Muscle layer of duodenum (tissue), 2 donors: ENCODE results near the gene ODC1.
"Not testable (repeated sequence)": the region's sequence is repeated elsewhere in the genome, so short reads cannot be mapped to it uniquely, and the experiment has no call there.

Experiments
- H3K27ac ChIP-seq: one replicate; pipeline ENCODE4 v1.7.0; 2013; ENCODE audit warnings: mild to moderate bottlenecking, low read length
- H3K27me3 ChIP-seq: one replicate; pipeline ENCODE4 v1.7.0; 2013; ENCODE audit warnings: low read depth, mild to moderate bottlenecking, control low read depth, low read length
- H3K36me3 ChIP-seq, 2 donors: one replicate each; pipeline ENCODE4 v1.7.0; 2013; ENCODE audit warnings: low read length in 2 of 2, control low read depth in 1 of 2, mild to moderate bottlenecking in 1 of 2; ENCODE audit not compliant: insufficient read depth in 2 of 2, control insufficient read depth in 1 of 2
- H3K4me1 ChIP-seq, 2 donors: one replicate each; pipeline ENCODE4 v1.7.0; 2013; ENCODE audit warnings: low read length in 2 of 2, mild to moderate bottlenecking in 2 of 2, control low read depth in 1 of 2, moderate library complexity in 1 of 2; ENCODE audit not compliant: insufficient read depth in 2 of 2, control insufficient read depth in 1 of 2
- H3K4me3 ChIP-seq, 2 donors: one replicate each; pipeline ENCODE4 v1.7.0; 2013; ENCODE audit warnings: low read length in 2 of 2, low read depth in 1 of 2, mild to moderate bottlenecking in 1 of 2
- H3K9me3 ChIP-seq, 2 donors: one replicate each; pipeline ENCODE4 v1.7.0; 2013; ENCODE audit warnings: low read length in 2 of 2, control low read depth in 1 of 2, mild to moderate bottlenecking in 1 of 2; ENCODE audit not compliant: control insufficient read depth in 1 of 2
- donor health status: healthy.

ODC1 gene

DNA sequence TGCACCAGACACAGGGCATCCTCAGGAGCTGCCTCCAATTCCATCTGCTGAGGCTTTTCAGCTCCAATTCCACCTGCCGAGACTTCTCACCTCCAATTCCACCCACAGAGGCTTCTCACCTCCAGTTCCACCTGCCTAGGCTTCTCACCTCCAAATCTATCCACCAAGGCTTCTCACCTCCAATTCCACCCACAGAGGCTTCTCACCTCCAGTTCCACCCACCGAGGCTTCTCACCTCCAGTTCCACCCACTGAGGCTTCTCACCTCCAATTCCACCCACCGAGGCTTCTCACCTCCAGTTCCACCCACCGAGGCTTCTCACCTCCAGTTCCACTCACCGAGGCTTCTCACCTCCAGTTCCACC is 39.6 kb upstream of the ODC1 start:
- not testable (repeated sequence) for H3K9me3 ChIP-seq, H3K36me3 ChIP-seq, H3K4me1 ChIP-seq, H3K27me3 ChIP-seq, H3K4me3 ChIP-seq, H3K27ac ChIP-seq

DNA sequence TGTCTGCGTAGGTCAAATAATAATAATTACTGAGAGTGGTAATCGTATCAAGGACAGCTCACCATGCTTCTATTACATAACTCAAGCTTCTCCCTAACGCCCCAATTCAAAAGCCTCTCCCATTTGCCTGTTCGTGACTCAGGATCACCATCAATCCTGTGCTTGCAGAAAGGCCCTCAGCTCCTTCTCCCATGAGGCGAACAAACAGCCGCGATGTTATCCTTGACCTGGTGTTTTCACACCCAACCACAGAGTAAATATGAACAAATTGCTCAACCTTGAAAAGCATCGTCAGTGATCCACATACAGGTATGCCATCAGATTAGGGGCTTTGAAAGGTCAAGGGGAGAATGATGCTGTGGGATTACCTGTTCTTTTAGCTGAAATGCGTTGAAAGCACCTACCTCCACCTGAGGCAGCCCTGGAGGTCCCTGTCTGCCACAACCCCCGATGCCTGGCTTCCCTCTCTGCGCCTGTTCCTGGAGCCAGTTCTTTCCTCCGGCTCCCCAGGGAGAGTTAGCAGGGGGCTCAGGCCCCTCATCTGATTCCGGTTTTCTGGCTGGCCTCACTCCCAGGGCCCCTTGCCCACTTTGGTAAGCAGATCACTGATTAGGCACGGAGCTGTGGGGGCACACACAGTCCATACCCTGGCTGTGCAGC is 39.1 kb upstream of the ODC1 start:
- Histone ChIP-seq H3K27ac (no peak overlapping the region), H3K4me1 (no peaks in the 10 kb centered on the region), H3K4me3 (no peak overlapping the region), H3K36me3 (no peaks in the 10 kb centered on the region), H3K27me3 (no peaks in the 10 kb centered on the region), H3K9me3 (peaks cover 0 to 2% of the 10 kb centered on the region in 2 donors)

DNA sequence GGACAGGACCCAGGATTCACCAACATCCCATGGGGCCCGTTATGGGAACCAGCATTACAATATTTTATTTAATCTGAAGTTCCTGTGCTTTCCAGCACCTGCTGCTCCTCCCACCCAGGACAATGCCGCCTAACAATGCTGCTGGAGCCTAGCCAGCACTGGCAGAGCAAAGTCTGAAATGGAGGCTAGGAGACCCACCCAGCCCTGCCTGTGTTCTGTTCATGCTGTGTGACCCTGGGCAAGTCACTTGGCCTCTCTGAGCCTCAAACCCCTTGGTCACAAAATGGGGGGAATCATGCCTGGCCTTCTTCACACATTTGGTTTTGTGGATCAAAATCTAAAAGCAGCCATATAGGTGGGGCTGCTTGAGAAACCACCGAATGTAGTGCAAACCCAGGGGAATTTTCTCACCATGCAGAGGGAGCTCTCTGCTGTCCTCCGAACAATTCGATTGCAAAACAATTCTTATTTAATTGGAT is 38.5 kb upstream of the ODC1 start:
- H3K9me3 ChIP-seq = no peaks in the 10 kb centered on the region
- no peaks in the 10 kb centered on the region for H3K4me1 ChIP-seq
- H3K27me3 ChIP-seq = no peaks in the 10 kb centered on the region
- H3K4me3 ChIP-seq = no peak overlapping the region
- H3K27ac ChIP-seq = no peak overlapping the region
- H3K36me3 ChIP-seq = no peaks in the 10 kb centered on the region

DNA sequence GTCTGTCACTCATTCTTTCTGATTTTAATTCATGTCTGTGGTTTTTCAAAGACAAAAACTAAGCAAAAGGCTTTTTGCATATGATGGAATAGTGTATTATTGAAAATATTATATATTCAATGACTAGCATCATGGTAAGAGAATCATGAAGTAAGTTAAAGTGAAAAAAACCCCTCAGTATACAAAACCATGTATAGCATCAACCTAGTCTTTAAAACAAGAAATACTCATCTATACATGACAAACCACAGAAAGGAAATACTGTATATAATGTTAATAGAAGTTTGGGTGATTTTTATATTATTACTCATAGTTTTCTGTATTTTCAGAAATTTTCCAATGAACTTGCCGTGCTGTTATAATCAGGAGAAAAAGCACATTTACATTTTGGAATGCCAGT is 38.0 kb upstream of the ODC1 start:
- no peaks in the 10 kb centered on the region for H3K9me3 ChIP-seq
- H3K27me3 ChIP-seq = no peaks in the 10 kb centered on the region
- no peaks in the 10 kb centered on the region for H3K36me3 ChIP-seq
- H3K4me3 ChIP-seq = no peak overlapping the region
- no peak overlapping the region for H3K27ac ChIP-seq
- H3K4me1 ChIP-seq = no peaks in the 10 kb centered on the region

DNA sequence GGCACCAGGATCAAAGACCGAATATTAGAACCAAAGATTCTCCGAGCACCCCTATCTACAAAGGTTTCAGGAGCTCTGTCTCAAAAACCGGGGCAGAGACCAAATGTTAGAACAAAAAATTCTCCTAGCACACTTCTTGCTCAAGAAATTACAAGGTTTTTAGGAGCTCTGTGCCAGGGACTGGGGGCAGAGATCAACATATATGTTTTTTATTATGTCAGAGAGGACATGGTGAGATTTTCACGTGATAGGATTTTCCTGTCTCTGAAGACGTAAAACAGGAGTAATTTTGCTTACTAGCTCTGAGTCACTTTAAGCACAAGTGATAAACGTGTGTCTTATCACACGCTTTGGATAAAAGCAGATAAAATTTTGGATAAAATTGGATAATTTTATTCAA is 34.8 kb upstream of the ODC1 start:
- H3K27me3 ChIP-seq = no peaks in the 10 kb centered on the region
- no peaks in the 10 kb centered on the region for H3K9me3 ChIP-seq
- H3K27ac ChIP-seq = no peak overlapping the region
- no peak overlapping the region for H3K4me3 ChIP-seq
- no peaks in the 10 kb centered on the region for H3K36me3 ChIP-seq
- H3K4me1 ChIP-seq = no peaks in the 10 kb centered on the region

DNA sequence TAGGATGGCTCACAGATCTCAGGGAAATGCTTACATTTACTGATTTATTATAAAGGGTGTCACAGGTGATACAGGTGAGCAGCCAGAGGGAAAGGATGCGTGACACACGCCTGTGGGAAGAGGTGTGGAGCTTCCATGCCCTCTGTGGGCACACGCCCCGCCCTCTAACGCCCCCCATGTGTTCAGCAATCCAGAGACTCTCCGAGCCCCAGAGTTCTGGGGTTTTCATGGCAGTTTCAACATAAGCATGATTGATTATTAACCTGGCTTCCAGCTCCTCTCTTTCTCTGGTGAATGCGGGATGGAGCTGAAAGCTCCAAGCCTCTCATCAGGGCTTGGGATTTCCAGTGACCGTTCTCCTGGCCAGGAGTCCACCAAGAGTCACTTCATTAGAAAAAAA is 34.3 kb upstream of the ODC1 start:
- H3K27me3 ChIP-seq = no peaks in the 10 kb centered on the region
- H3K4me3 ChIP-seq = no peak overlapping the region
- H3K36me3 ChIP-seq = no peaks in the 10 kb centered on the region
- no peak overlapping the region for H3K27ac ChIP-seq
- no peaks in the 10 kb centered on the region for H3K4me1 ChIP-seq
- no peaks in the 10 kb centered on the region for H3K9me3 ChIP-seq

DNA sequence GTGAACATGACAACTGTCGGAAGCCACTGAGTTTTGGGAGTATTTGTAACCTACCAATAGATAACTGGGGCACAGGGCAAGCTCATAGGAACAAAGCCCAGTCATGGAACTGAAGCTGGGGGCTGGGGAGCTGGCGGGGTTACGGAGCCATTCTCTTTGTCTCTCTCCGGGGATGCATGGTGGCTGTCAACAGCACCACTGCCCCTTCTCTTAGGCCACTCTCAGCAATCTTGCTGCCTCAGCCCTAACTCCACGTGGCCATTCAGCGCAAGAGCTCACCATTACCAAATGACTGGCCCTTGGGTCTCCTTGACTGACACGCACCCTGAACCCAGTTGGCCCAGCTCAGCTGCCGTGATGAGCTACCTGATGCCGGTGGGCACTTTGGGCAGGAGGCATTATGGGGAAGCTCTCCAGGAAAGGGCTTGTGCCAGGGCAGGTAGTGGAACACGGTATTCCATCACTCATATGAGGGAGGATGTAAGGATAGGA is 33.6 kb upstream of the ODC1 start:
- no peak overlapping the region for H3K27ac ChIP-seq
- H3K9me3 ChIP-seq = no peaks in the 10 kb centered on the region
- no peaks in the 10 kb centered on the region for H3K4me1 ChIP-seq
- no peak overlapping the region for H3K4me3 ChIP-seq
- no peaks in the 10 kb centered on the region for H3K36me3 ChIP-seq
- no peaks in the 10 kb centered on the region for H3K27me3 ChIP-seq

DNA sequence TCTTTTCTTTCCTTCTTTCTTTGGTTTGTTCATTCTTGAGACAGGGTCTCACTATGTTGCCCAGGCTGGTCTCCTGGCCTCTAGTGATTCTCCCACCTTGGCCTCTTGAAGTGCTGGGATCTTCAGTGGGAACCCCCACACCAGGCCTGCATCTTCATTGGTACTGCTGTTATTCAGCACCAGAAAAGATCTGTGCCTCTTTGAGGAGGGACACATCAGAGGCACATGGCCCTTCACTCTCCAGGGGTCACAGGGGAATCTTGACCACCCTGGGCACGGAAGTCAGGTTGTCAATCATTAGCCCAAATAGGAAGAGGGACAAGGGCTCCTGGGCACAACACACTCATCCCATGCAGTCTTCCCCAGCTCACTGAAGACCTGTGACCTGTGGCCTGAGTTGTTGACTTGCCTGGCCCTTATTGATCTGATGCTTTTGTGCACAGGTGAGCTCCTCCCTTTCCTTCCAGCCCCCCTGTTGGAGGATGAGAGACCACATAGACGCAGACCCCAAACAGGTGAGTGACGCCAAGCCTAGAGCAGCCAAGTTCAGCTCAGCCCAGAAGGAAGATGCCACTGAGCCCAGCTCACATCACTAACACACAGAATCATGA is 33.0 kb upstream of the ODC1 start:
- H3K27me3 ChIP-seq = no peaks in the 10 kb centered on the region
- no peak overlapping the region for H3K27ac ChIP-seq
- H3K4me1 ChIP-seq = no peaks in the 10 kb centered on the region
- H3K36me3 ChIP-seq = no peaks in the 10 kb centered on the region
- no peaks in the 10 kb centered on the region for H3K9me3 ChIP-seq
- no peak overlapping the region for H3K4me3 ChIP-seq

DNA sequence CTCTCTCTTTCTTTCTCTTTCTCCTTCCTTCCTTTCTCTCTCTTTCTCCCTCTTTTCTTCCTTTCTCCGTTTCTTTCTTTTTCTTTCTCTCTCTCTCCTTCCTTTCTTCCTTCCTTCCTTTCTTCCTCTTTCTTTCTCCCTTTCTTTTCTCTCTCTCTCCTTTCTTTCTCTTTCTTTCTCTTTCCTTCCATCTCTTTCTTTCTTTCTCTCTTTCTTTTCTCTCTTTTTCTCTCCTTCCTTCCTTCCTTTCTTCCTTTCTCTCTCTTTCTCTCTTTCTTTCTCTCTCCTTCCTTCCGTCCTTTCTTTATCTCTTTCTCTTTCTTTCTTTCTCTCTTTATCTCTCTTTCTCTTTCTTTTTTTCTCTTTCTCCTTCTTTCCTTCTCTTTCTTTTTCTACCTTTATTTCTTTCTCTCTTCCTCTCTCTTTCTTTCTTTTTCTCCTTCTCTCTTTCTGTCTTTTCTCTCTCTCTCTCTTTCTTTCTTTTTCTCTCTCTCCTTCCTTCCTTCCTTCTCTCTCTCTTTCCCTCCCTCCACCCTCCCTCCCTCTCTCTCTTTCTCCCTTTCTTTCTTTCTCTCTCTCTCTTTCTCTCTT is 32.3 kb upstream of the ODC1 start:
- Histone ChIP-seq H3K4me3 (no peak overlapping the region), H3K27me3 (no peaks in the 10 kb centered on the region), H3K4me1 (no peaks in the 10 kb centered on the region), H3K36me3 (no peaks in the 10 kb centered on the region), H3K9me3 (no peaks in the 10 kb centered on the region), H3K27ac (no peak overlapping the region)

DNA sequence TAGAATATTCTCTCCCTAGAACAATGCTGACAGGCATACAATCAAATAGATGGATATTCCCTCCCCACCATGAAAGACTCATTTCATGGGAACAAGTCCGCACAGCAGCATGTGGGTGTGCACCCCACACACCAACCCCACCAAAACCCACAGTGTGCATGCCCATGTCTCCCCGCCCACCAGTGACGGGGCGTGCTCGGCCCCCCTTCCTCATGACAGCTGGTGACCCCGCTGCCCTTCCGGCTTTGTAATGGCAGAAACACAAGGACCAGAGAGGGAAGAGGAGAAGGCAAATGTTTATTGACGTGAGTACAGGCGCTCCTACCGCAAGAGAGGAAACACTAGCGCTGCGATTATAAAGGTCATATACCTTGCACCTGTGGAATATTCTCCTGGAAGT is 30.8 kb upstream of the ODC1 start:
- Histone ChIP-seq H3K4me3 (no peak overlapping the region), H3K27ac (no peak overlapping the region), H3K36me3 (no peaks in the 10 kb centered on the region), H3K9me3 (no peaks in the 10 kb centered on the region), H3K4me1 (no peaks in the 10 kb centered on the region), H3K27me3 (no peaks in the 10 kb centered on the region)

DNA sequence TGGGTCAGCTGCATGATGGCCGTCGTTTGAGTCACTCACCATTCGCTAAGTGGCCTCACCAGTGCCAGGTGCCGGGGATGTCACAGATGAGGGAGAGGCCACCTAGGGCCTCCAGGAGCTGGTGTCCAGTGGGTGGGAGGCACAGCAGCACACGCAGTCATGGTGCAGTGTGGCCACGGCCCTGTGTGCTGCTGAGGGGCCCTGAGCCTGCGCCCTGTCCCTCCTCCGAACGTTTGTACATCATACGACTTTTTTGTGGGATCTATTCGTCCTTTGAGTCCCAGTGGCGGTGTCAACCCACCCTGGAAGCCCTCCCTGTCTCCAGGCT is 30.1 kb upstream of the ODC1 start:
- Histone ChIP-seq H3K4me1 (no peaks in the 10 kb centered on the region), H3K4me3 (no peak overlapping the region), H3K27me3 (no peaks in the 10 kb centered on the region), H3K9me3 (no peaks in the 10 kb centered on the region), H3K27ac (no peak overlapping the region), H3K36me3 (no peaks in the 10 kb centered on the region)
